Kidney glomerular epithelial cell (primary cell): ENCODE results near the gene CMBL.
"Not testable (repeated sequence)": the region's sequence is repeated elsewhere in the genome, so short reads cannot be mapped to it uniquely, and the experiment has no call there.

ENCODE experiments used
- DNase-seq: peaks from one replicate; lab custom pipeline; 2025; lab: John Stamatoyannopoulos, UW

The CMBL gene

GRCh38 chr5:10285362-10285761, 22.3 kb downstream of the CMBL start:
- DNase-seq = not testable (repeated sequence)

GRCh38 chr5:10283927-10284635, 23.6 kb downstream of the CMBL start:
- peak; percentile 50 for DNase-seq

GRCh38 chr5:10279925-10280720, 27.6 kb downstream of the CMBL start:
- DNase-seq = no peak

GRCh38 chr5:10279328-10279727, 28.4 kb downstream of the CMBL start:
- no peak for DNase-seq

GRCh38 chr5:10278658-10279279, 28.9 kb downstream of the CMBL start:
- DNase-seq = no peak

GRCh38 chr5:10277773-10278630, 29.7 kb downstream of the CMBL start:
- DNase-seq = no peak

- no peak for DNase-seq
Observed at GRCh38 chr5:10276691-10277090, 31.0 kb downstream of the CMBL start.

GRCh38 chr5:10275991-10276390, 31.7 kb downstream of the CMBL start:
- no peak for DNase-seq

GRCh38 chr5:10275460-10275859, 32.2 kb downstream of the CMBL start:
- DNase-seq = no peak

GRCh38 chr5:10272875-10273209, 34.9 kb downstream of the CMBL start:
- not testable (repeated sequence) for DNase-seq

- DNase-seq = no peak
Observed at GRCh38 chr5:10272053-10272874, 35.4 kb downstream of the CMBL start.

- no peak for DNase-seq
Observed at GRCh38 chr5:10268100-10268499, 39.6 kb downstream of the CMBL start.

- no peak for DNase-seq
Observed at GRCh38 chr5:10266839-10267238, 40.9 kb downstream of the CMBL start.

GRCh38 chr5:10266137-10266536, 41.6 kb downstream of the CMBL start:
- DNase-seq = no peak

GRCh38 chr5:10265245-10266109, 42.2 kb downstream of the CMBL start:
- no peak for DNase-seq

GRCh38 chr5:10264604-10265003, 43.1 kb downstream of the CMBL start:
- no peak for DNase-seq

GRCh38 chr5:10262995-10263394, 44.7 kb downstream of the CMBL start:
- no peak for DNase-seq

- no peak for DNase-seq
Observed at GRCh38 chr5:10262121-10262774, 45.5 kb downstream of the CMBL start.

GRCh38 chr5:10261065-10261464, 46.6 kb downstream of the CMBL start:
- no peak for DNase-seq

GRCh38 chr5:10259899-10260298, 47.8 kb downstream of the CMBL start:
- no peak for DNase-seq
